ENCODE data around the gene AXL. TPM values are rescaled to one million over a fixed set of nuclear protein-coding genes. Genes with fewer than 3 reads are reported as not detected.

AXL gene
- total and polyA plus RNA-seq, 2 of the 13 experiments (the other 11 are each of a cell fraction or from before 2014, with no cell fraction given) = 0.71 to 5.9 TPM

DNA sequence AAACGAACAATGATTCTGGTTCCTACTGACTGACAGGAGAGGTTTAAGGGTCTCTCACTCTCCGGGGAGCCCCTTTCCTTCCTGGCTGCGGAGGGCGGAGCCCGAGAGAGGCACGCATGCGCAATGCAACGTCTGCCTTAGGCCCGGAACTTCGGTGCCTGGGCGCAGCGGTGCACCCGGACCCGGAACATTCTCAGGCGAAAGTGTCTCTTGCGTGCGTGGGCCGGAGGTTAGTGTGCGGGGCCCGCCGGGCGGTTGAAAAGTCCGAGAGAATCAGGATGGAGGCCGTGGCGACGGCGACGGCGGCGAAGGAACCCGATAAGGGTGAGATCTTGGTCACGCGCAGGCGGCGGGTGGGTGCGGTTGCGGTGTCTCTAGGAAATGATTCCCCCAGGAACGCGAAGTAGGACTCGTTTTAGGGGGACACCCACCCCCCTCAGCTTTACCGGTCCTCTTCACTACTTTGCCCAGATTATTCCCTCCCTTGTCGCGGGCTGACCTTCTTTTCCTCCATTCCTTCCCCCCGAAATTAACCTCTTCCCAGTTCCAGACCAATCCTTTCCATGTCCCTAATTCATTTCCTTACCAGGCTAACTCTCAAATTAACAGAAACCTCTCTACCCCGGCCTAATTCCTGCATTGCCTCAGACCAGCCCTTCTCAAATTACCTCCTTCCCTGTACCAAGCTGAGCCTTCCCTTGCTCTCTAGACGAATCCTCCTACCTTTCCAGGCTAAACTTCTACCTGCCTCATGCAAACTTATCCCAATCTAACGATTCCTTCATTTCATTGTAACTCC is 91.2 kb downstream of the AXL start, which contains the start of gene CCDC97 (continued):
- TF ChIP-seq, protein P1, sequence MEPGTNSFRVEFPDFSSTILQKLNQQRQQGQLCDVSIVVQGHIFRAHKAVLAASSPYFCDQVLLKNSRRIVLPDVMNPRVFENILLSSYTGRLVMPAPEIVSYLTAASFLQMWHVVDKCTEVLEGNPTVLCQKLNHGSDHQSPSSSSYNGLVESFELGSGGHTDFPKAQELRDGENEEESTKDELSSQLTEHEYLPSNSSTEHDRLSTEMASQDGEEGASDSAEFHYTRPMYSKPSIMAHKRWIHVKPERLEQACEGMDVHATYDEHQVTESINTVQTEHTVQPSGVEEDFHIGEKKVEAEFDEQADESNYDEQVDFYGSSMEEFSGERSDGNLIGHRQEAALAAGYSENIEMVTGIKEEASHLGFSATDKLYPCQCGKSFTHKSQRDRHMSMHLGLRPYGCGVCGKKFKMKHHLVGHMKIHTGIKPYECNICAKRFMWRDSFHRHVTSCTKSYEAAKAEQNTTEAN (CRISPR knock-in tag; conservative IDR thresholded peaks at IDR 0.05) = 0 out of 2 replicates have a peak, but pooled peaks have one; percentile 31
- TF ChIP-seq, protein P2, sequence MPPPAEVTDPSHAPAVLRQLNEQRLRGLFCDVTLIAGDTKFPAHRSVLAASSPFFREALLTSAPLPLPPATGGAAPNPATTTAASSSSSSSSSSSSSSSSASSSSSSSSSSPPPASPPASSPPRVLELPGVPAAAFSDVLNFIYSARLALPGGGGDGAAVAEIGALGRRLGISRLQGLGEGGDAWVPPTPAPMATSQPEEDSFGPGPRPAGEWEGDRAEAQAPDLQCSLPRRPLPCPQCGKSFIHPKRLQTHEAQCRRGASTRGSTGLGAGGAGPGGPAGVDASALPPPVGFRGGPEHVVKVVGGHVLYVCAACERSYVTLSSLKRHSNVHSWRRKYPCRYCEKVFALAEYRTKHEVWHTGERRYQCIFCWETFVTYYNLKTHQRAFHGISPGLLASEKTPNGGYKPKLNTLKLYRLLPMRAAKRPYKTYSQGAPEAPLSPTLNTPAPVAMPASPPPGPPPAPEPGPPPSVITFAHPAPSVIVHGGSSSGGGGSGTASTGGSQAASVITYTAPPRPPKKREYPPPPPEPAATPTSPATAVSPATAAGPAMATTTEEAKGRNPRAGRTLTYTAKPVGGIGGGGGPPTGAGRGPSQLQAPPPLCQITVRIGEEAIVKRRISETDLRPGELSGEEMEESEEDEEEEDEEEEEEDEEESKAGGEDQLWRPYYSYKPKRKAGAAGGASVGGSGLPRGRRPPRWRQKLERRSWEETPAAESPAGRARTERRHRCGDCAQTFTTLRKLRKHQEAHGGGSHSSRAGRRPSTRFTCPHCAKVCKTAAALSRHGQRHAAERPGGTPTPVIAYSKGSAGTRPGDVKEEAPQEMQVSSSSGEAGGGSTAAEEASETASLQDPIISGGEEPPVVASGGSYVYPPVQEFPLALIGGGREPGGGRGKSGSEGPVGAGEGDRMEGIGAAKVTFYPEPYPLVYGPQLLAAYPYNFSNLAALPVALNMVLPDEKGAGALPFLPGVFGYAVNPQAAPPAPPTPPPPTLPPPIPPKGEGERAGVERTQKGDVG (CRISPR knock-in tag; IDR thresholded peaks at IDR 0.05; ENCODE audit: borderline replicate concordance) = peak; percentile 65; the same call in 1 of the 2 replicates
- TF ChIP-seq ZIK1 (CRISPR knock-in tag; IDR thresholded peaks at IDR 0.05; ENCODE audit: borderline replicate concordance, low read depth) (no peak), RFX5 (IDR thresholded peaks at IDR 0.05; ENCODE audit: low read depth, low read length) (no peak), ZZZ3 (CRISPR knock-in tag; IDR thresholded peaks at IDR 0.05; ENCODE audit: borderline replicate concordance) (peak; percentile 85; the same call in 1 of the 2 replicates), MBNL3 (CRISPR knock-in tag; conservative IDR thresholded peaks at IDR 0.05) (no peak), SRY (CRISPR knock-in tag; IDR thresholded peaks at IDR 0.05) (peak; percentile 78; the same call in 1 of the 2 replicates), ZBTB20 (CRISPR knock-in tag; IDR thresholded peaks at IDR 0.05; ENCODE audit: borderline replicate concordance, low read depth) (peak; percentile 37; the same call in 1 of the 2 replicates), ZNF160 (CRISPR knock-in tag; IDR thresholded peaks at IDR 0.05) (peak; percentile 81), ZFX (CRISPR knock-in tag; IDR thresholded peaks at IDR 0.05; ENCODE audit: low read depth) (peak; percentile 92), RNF2 (conservative IDR thresholded peaks at IDR 0.05; ENCODE audit: low read depth) (0 out of 2 replicates have a peak, but pooled peaks have one; percentile 44)
- TF ChIP-seq, protein P3, sequence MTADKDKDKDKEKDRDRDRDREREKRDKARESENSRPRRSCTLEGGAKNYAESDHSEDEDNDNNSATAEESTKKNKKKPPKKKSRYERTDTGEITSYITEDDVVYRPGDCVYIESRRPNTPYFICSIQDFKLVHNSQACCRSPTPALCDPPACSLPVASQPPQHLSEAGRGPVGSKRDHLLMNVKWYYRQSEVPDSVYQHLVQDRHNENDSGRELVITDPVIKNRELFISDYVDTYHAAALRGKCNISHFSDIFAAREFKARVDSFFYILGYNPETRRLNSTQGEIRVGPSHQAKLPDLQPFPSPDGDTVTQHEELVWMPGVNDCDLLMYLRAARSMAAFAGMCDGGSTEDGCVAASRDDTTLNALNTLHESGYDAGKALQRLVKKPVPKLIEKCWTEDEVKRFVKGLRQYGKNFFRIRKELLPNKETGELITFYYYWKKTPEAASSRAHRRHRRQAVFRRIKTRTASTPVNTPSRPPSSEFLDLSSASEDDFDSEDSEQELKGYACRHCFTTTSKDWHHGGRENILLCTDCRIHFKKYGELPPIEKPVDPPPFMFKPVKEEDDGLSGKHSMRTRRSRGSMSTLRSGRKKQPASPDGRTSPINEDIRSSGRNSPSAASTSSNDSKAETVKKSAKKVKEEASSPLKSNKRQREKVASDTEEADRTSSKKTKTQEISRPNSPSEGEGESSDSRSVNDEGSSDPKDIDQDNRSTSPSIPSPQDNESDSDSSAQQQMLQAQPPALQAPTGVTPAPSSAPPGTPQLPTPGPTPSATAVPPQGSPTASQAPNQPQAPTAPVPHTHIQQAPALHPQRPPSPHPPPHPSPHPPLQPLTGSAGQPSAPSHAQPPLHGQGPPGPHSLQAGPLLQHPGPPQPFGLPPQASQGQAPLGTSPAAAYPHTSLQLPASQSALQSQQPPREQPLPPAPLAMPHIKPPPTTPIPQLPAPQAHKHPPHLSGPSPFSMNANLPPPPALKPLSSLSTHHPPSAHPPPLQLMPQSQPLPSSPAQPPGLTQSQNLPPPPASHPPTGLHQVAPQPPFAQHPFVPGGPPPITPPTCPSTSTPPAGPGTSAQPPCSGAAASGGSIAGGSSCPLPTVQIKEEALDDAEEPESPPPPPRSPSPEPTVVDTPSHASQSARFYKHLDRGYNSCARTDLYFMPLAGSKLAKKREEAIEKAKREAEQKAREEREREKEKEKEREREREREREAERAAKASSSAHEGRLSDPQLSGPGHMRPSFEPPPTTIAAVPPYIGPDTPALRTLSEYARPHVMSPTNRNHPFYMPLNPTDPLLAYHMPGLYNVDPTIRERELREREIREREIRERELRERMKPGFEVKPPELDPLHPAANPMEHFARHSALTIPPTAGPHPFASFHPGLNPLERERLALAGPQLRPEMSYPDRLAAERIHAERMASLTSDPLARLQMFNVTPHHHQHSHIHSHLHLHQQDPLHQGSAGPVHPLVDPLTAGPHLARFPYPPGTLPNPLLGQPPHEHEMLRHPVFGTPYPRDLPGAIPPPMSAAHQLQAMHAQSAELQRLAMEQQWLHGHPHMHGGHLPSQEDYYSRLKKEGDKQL (CRISPR knock-in tag; IDR thresholded peaks at IDR 0.05; ENCODE audit: low read depth) = peak; percentile 23; the same call in 1 of the 2 replicates
- TF ChIP-seq, protein P4, sequence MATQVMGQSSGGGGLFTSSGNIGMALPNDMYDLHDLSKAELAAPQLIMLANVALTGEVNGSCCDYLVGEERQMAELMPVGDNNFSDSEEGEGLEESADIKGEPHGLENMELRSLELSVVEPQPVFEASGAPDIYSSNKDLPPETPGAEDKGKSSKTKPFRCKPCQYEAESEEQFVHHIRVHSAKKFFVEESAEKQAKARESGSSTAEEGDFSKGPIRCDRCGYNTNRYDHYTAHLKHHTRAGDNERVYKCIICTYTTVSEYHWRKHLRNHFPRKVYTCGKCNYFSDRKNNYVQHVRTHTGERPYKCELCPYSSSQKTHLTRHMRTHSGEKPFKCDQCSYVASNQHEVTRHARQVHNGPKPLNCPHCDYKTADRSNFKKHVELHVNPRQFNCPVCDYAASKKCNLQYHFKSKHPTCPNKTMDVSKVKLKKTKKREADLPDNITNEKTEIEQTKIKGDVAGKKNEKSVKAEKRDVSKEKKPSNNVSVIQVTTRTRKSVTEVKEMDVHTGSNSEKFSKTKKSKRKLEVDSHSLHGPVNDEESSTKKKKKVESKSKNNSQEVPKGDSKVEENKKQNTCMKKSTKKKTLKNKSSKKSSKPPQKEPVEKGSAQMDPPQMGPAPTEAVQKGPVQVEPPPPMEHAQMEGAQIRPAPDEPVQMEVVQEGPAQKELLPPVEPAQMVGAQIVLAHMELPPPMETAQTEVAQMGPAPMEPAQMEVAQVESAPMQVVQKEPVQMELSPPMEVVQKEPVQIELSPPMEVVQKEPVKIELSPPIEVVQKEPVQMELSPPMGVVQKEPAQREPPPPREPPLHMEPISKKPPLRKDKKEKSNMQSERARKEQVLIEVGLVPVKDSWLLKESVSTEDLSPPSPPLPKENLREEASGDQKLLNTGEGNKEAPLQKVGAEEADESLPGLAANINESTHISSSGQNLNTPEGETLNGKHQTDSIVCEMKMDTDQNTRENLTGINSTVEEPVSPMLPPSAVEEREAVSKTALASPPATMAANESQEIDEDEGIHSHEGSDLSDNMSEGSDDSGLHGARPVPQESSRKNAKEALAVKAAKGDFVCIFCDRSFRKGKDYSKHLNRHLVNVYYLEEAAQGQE (IDR thresholded peaks at IDR 0.05; ENCODE audit: borderline replicate concordance in 1 of 2, low read depth in 1 of 2, low read length in 2 of 2) = peak in 1 of 2 experiments; percentile 34; a peak in 1 of 4 replicates

Data from HepG2 (cell line).